Frontal cortex (tissue), 4 donors: Measurements from ENCODE around the gene ARHGEF19. TPM values are rescaled to one million over a fixed set of nuclear protein-coding genes. Genes with fewer than 3 reads are reported as not detected.
"Not testable (repeated sequence)": the region's sequence is repeated elsewhere in the genome, so short reads cannot be mapped to it uniquely, and the experiment has no call there.

ENCODE experiments used
- DNase-seq, 2 donors: peaks; one replicate each; pipeline ENCODE4 v3.0.0; 2012; ENCODE audit warnings: low spot score in 2 of 2
- FAIRE-seq: peaks from 2 replicates; lab custom pipeline; 2012; peaks lifted over from hg19 to GRCh38; lab: Jason Lieb, UNC
- total RNA-seq: library from RNA; depleted of rRNA; stranded (reverse); fragments of >200 nt; gene quantifications from one replicate; pipeline ENCODE4 v1.2.3, GENCODE V29; 2014
- donor health status: control.
- donor health status: control.
- donor health status: control.

Gene ARHGEF19
- 1.2 TPM for total RNA-seq

DNA sequence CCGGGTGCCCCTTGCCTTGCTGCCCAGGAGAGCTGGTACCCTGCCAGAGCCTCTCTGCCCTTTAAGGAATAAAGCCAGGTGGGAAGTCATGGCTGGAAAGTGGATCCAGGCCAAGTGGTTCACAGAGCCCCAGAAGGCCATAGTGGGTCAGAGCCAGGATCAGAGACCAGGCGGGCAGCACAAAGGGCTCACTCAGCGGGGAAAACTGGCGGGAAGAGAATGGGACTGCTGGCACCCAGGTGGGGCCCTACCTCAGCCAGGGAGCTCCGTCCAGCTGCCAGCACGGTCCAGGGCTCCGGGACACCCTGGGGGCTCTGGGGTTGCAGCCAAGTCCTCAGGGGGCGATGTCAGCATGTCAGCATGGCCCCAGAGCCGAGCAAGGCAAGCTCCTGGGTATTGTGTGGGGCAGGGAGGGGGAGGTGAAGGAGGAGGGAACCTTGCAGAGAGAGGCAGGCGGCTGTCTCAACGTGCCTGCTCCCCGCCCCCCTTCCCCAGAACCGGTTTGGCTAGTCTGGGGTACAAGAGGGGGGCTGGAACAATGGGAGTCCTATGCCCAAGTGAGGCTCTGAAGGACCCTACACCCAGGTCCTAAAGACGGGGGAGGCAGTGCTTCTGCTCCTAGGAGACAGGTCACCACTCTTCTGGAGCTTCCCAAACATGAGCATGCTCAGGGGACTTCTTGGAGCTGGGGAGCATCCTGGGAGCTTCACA is at the start of gene ARHGEF19:
Gene ARHGEF19, minus strand, starts transcription at position 402 of the 711 bp plus-strand sequence. CDS start 3,598 bp downstream, outside the sequence.
- FAIRE-seq (no peak), DNase-seq (no peak)

- FAIRE-seq = no peak
- no peak for DNase-seq
These were observed 49.6 kb upstream of the ARHGEF19 start for GRCh38 chr1:16262067-16262466.

DNA sequence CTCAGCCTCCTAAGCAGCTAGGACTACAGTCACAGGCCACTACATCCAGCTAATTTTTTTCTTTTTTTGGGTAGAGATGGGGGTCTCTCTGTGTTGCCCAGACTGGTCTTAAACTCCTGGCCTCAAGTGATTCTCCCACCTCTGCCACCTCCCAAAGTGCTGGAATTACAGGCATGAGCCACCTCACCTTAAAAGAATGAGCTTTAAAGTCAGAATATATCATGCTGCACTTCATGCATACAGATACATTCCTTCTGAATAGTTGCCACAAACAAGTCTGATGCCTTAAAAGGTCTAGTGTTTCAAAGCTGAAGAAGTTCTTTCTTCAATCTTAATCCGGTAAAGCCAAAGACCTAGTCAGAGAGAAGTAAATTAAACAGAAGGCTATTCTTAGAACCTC is 48.4 kb upstream of the ARHGEF19 start:
- FAIRE-seq = no peak
- no peak for DNase-seq

- no peak for FAIRE-seq
These were observed 46.2 kb upstream of the ARHGEF19 start for GRCh38 chr1:16258591-16259135.

GRCh38 chr1:16257968-16258367 is 45.5 kb upstream of the ARHGEF19 start:
- FAIRE-seq (no peak), DNase-seq (no peak)

More at GRCh38 chr1:16258591-16259135, 46.2 kb upstream of the ARHGEF19 start:
- DNase-seq = no peak

- DNase-seq, FAIRE-seq: not testable (repeated sequence)
These were observed 45.1 kb upstream of the ARHGEF19 start for GRCh38 chr1:16257556-16257955.

GRCh38 chr1:16256478-16256877 is 44.0 kb upstream of the ARHGEF19 start:
- FAIRE-seq (no peak), DNase-seq (no peak)

DNA sequence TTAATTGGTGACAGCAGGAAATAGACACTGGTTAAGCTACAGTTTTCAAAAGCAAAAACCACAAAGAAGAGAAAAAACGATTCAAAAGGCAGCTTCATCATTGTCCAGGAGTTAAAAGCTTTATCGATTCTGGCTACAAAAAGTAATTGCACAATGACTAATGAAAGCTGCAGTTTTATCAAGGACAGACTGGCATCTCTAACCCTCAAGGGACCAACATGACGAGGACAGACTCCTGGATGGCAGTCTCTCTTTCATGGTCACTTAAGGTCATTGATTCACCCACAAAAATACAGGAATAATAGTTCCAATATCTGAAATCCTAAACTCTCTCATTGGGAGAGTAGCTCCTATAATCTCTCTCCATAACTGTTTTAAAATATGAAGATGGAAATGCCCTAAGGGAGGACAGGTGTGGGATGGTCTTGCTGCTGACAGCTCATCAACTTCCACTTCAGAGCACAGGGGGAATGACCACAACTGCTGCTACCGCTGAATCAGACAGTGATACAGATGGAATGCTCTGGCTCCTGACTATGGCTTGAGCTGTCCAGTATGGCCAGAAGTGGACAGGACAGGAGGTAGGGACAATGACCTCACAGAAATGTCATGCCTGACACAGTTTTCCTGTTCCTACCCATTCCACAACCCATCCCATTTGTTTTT is 41.9 kb upstream of the ARHGEF19 start:
- DNase-seq (no peak), FAIRE-seq (no peak)

DNA sequence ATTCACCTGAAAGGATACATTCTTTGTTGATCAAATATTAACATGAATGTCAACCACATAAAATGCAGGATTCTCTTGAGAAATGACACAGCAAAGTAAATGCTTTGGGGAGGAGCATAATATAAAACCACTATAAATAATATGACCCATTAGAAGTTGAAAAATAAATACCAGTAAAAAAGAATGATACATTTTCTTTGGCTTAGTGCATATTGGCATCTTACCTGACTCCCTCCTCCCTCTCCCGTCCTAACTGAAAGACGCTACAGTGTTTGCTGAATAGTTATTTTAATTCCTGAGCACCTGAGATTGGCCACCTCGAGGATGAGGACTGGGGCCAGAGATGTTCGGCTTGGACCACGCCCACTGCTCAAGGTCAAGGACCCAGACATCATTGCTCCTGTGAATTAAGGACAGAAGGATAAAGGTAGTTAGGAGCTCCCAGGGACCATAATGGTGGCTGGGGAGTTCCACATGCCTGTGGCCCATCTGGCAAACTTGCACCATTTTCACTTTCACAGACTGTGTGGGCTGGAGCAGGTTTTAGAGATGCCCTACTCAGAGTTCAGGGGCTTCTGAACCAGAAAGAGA is 41.0 kb upstream of the ARHGEF19 start:
- DNase-seq (no peak), FAIRE-seq (no peak)

DNA sequence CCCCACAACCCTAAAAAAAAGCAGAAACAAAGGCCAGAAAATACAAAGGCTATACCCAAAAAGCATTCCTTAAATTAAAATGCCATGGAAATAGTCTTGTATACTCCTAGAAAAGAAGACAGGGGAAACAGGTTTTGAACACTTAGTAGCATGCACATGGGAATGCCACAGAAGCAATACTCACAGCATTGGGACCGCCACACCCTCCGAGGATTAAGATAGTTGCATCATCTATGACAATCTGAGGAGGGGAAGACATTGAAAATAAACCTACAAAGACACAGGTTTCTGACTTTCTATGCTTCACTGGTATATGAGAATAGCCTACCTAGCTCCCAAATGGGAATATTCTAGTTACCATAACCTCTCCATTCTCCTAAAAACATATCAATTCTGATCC is 40.5 kb upstream of the ARHGEF19 start:
- DNase-seq (no peak), FAIRE-seq (no peak)

DNA sequence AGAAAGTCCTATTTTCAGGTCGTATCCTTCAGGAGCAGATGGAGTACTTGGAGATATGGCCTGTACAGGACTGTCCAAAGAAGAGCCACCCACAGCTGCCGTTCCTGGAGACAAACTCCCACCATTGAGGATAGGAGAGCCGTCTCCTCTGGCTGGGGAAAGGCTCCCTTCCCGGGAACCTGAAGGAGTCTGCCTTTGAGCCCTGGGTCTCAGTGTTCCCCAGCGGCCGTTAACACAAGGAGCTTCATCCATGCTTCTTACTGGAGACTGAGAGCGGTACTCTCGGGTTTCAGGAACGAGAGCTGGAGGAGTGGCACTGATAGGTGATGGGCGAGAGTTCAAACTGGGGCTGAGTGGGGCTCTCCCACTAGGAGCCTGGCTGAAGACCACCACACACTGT is 38.9 kb upstream of the ARHGEF19 start:
- FAIRE-seq (no peak), DNase-seq (no peak)

DNA sequence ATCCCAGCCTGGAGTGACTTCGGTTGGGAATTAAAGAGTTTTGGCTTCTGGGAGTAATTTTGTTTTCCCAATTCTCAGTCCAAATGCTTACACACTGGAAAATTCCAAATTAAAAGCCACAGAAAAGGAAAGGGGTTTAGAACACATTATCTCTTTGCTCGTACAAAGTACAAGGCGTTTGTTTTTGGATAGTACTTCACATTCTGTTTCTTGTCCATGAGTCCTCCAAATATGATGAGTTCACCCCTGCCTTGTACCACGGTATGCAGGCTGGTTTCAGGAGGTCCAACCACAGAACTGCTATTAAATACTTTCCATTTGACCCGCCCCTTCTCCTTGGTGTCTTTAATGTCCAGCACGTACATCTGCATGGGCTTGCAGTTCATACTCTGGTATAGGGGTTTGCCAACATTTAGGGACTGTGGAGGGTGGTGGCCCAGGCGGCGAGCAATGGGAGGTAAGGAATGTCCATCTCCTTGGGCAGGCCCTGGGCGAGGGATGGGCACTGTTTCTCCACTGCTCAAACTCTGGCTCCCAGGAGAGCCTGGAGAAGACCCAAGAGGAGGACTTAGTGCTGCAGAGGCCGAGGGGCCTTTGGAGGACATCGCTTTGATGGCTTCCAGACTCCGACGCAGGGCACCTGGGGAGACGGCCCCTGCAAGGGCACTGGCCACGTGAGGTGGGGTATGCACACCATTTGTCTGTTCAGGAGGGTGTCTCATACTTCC is 38.2 kb upstream of the ARHGEF19 start:
- no peak for DNase-seq
- no peak for FAIRE-seq

- no peak for FAIRE-seq
These were observed 37.3 kb upstream of the ARHGEF19 start for GRCh38 chr1:16249596-16250241.

DNA sequence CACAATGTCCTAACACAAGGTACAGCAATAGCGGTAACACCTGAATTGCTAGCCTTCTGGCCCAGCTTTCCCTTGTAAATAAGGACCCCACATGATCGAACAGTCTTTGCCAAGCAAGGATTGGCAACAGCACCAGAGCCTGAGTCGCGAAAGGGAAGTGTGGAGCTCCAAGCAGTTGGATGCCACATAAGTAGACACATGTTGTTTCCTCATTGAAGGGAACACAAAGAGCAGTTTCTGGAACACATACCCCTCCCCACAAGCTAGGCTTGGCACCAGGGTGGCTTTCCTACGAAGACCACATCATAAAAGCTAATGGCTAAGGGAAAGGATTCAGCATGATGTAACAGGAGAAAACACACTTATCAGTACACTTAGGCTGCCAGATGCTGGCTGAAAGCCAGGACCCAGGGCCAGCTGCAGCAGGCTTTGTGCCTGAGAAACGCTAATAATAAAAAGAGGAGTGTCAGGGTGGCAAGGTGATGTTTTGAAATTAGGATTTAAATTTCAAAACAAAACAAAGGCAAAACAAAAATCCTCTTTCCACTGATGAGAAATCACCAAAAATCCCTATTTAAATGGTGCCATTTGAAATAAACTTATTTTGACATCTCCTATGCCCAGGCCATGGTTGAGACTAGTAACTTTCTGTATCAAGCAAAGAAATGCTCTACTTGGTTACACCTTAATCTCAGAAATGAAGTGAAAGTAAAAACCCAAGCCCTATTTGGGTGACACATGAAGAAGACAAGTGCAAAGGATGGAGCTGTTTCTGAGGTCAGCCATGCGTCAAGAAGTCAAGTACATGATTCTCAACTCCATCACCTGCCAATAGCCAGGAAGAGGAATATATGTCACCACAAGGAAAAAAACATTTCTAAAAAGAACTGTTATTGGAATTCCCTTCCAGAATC is 36.4 kb upstream of the ARHGEF19 start:
- FAIRE-seq = no peak

More at GRCh38 chr1:16249596-16250241, 37.3 kb upstream of the ARHGEF19 start:
- DNase-seq = no peak

GRCh38 chr1:16248007-16248436 is 35.6 kb upstream of the ARHGEF19 start:
- FAIRE-seq (no peak), DNase-seq (no peak)

More for the DNA sequence above, 36.4 kb upstream of the ARHGEF19 start:
- DNase-seq = peak in 1 of 2 donors; percentile 53

DNA sequence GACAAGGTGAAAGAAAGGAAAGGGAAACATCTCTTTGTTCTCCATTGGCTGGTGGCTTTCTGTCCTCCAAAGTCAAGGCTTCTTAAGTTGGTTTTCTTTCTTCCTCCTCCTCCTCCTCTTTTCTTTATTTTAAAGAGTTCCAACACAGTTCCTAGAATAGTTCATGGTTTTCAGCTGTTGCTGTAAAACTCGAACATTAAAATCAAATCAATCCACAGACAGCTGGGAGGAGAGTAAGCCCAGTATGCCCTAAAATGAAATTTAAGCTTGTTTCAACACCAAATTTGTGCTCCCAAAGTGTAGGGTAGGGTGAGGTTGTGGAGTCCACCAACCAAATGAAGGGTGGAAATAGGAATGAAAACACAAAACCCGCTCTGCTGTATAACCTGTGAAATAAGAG is 35.0 kb upstream of the ARHGEF19 start:
- no peak for DNase-seq
- no peak for FAIRE-seq

- no peak for FAIRE-seq
- no peak for DNase-seq
These were observed 34.5 kb upstream of the ARHGEF19 start for GRCh38 chr1:16246961-16247360.

- not testable (repeated sequence) for FAIRE-seq, DNase-seq
These were observed 33.8 kb upstream of the ARHGEF19 start for GRCh38 chr1:16246239-16246638.
